ENCODE measurements around the gene RAB36. TPM values are rescaled to one million over a fixed set of nuclear protein-coding genes. Genes with fewer than 3 reads are reported as not detected.

Gene RAB36
- polyA plus RNA-seq, 1 of the 3 experiments (the other 2 are of a cell fraction): 6.6 TPM

- no peak for TF ChIP-seq CTCF (IDR thresholded peaks at IDR 0.05)
- no peak for TF ChIP-seq TAF1 (IDR thresholded peaks at IDR 0.05; ENCODE audit: borderline replicate concordance, low read depth, low read length)
- TF ChIP-seq FOSL2 (IDR thresholded peaks at IDR 0.05; ENCODE audit: borderline replicate concordance, low read depth): no peak
- TF ChIP-seq MXI1 (IDR thresholded peaks at IDR 0.05; ENCODE audit: low read depth, low read length): no peak
Measured at GRCh38 chr22:23154461-23154860, 9.2 kb downstream of the RAB36 start (continued).

GRCh38 chr22:23155143-23155542 is 9.9 kb downstream of the RAB36 start:
- DNase-seq: no peak
- Histone ChIP-seq H4K20me1 (ENCODE audit: insufficient read depth) (no peaks in the 10 kb centered on the region), H3K4me3 (ENCODE audit: low read depth in 2 of 2, low read length in 1 of 2) (no peak overlapping the region), H3K27ac (ENCODE audit: low read depth in 2 of 2, low read length in 1 of 2) (no peak overlapping the region), H3K36me3 (replicated peaks in 1 of 2; ENCODE audit: control insufficient read depth in 1 of 2, insufficient read depth in 2 of 2, low read length in 1 of 2) (peaks cover 0 to 10% of the 10 kb centered on the region in 2 experiments), H3K27me3 (ENCODE audit: insufficient read depth) (no peaks in the 10 kb centered on the region), H3K9me3 (no peaks in the 10 kb centered on the region), H3K4me1 (ENCODE audit: control insufficient read depth in 1 of 2, insufficient read depth in 2 of 2, low read depth in 1 of 2, low read length in 1 of 2) (no peaks in the 10 kb centered on the region; a peak in 1 of 4 replicates), H3K9ac (no peak overlapping the region), H3K4me2 (no peak overlapping the region), H2AFZ (ENCODE audit: low read depth) (no peak overlapping the region), H3K79me2 (ENCODE audit: insufficient read depth) (no peaks in the 10 kb centered on the region), H3K9me2 (no peaks in the 10 kb centered on the region), H3F3A (replicated peaks; ENCODE audit: insufficient read depth) (no peaks in the 10 kb centered on the region)
- TF ChIP-seq CTCF (IDR thresholded peaks at IDR 0.05) (no peak), RXRA (IDR thresholded peaks at IDR 0.05; ENCODE audit: borderline replicate concordance, low read depth) (no peak), ELF1 (IDR thresholded peaks at IDR 0.05) (no peak), MEF2A (IDR thresholded peaks at IDR 0.05; ENCODE audit: borderline replicate concordance, low read depth) (no peak), FOSL2 (IDR thresholded peaks at IDR 0.05; ENCODE audit: borderline replicate concordance, low read depth) (no peak), EZH2phosphoT487 (IDR thresholded peaks at IDR 0.05; ENCODE audit: borderline replicate concordance, low read depth) (no peak), FOXJ3 (CRISPR knock-in tag; IDR thresholded peaks at IDR 0.05) (no peak), MXI1 (IDR thresholded peaks at IDR 0.05; ENCODE audit: low read depth, low read length) (no peak), SMC3 (IDR thresholded peaks at IDR 0.05; ENCODE audit: low read depth, low read length) (no peak), RFX5 (IDR thresholded peaks at IDR 0.05; ENCODE audit: low read length) (no peak), POLR2AphosphoS5 (IDR thresholded peaks at IDR 0.05; ENCODE audit: low read depth, low read length) (no peak), GATA2 (CRISPR knock-in tag; IDR thresholded peaks at IDR 0.05) (no peak), TAF1 (IDR thresholded peaks at IDR 0.05; ENCODE audit: borderline replicate concordance, low read depth, low read length) (no peak), EP300 (IDR thresholded peaks at IDR 0.05; ENCODE audit: borderline replicate concordance in 1 of 2, low read depth in 1 of 2, low read length in 1 of 2) (no peak)
- TF ChIP-seq, protein P1, sequence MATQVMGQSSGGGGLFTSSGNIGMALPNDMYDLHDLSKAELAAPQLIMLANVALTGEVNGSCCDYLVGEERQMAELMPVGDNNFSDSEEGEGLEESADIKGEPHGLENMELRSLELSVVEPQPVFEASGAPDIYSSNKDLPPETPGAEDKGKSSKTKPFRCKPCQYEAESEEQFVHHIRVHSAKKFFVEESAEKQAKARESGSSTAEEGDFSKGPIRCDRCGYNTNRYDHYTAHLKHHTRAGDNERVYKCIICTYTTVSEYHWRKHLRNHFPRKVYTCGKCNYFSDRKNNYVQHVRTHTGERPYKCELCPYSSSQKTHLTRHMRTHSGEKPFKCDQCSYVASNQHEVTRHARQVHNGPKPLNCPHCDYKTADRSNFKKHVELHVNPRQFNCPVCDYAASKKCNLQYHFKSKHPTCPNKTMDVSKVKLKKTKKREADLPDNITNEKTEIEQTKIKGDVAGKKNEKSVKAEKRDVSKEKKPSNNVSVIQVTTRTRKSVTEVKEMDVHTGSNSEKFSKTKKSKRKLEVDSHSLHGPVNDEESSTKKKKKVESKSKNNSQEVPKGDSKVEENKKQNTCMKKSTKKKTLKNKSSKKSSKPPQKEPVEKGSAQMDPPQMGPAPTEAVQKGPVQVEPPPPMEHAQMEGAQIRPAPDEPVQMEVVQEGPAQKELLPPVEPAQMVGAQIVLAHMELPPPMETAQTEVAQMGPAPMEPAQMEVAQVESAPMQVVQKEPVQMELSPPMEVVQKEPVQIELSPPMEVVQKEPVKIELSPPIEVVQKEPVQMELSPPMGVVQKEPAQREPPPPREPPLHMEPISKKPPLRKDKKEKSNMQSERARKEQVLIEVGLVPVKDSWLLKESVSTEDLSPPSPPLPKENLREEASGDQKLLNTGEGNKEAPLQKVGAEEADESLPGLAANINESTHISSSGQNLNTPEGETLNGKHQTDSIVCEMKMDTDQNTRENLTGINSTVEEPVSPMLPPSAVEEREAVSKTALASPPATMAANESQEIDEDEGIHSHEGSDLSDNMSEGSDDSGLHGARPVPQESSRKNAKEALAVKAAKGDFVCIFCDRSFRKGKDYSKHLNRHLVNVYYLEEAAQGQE (IDR thresholded peaks at IDR 0.05; ENCODE audit: low read depth, low read length): no peak
- TF ChIP-seq, protein P2, sequence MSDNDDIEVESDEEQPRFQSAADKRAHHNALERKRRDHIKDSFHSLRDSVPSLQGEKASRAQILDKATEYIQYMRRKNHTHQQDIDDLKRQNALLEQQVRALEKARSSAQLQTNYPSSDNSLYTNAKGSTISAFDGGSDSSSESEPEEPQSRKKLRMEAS (IDR thresholded peaks at IDR 0.05; ENCODE audit: low read depth): no peak
- TF ChIP-seq, protein P3, sequence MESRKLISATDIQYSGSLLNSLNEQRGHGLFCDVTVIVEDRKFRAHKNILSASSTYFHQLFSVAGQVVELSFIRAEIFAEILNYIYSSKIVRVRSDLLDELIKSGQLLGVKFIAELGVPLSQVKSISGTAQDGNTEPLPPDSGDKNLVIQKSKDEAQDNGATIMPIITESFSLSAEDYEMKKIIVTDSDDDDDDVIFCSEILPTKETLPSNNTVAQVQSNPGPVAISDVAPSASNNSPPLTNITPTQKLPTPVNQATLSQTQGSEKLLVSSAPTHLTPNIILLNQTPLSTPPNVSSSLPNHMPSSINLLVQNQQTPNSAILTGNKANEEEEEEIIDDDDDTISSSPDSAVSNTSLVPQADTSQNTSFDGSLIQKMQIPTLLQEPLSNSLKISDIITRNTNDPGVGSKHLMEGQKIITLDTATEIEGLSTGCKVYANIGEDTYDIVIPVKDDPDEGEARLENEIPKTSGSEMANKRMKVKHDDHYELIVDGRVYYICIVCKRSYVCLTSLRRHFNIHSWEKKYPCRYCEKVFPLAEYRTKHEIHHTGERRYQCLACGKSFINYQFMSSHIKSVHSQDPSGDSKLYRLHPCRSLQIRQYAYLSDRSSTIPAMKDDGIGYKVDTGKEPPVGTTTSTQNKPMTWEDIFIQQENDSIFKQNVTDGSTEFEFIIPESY (IDR thresholded peaks at IDR 0.05; ENCODE audit: borderline replicate concordance, low read depth): no peak
- 93% methylated on average over 3 of the region's 3 CpGs for WGBS (ENCODE audit: low lambda C conversion rate)
- ChIA-PET CTCF (interaction anchor here (1.1 to 2.7 kb wide), 5 partner anchors 14 to 196 kb away, joined by 4 to 13 read pairs (median 5); no protein-coding TSS in a partner anchor), POLR2A (interaction anchor here (1.5 kb wide), 1 partner anchor 10 kb away, joined by 3 read pairs; the partner anchor contains the start of gene RAB36)

Measured in SK-N-SH (cell line).